Loucy (cell line): ENCODE results near the gene WDR87.
"Not testable (repeated sequence)": the region's sequence is repeated elsewhere in the genome, so short reads cannot be mapped to it uniquely, and the experiment has no call there.

Experiments
- H2AFZ ChIP-seq: fragments of 200-600 bp; sonication (generic); 2 replicates; pipeline ENCODE4 v1.6.0; 2016; ENCODE audit warnings: antibody characterized with exemption, mild to moderate bottlenecking, low read length, moderate library complexity
- H3F3A ChIP-seq: fragments of 200-600 bp; 2 replicates; pipeline ENCODE4 v1.6.0; 2016; ENCODE audit warnings: antibody characterized with exemption, low read depth, mild to moderate bottlenecking
- H3K27me3 ChIP-seq: fragments of 200-600 bp; sonication (generic); 2 replicates; pipeline ENCODE4 v1.6.1; 2014; ENCODE audit warnings: low read length, mild to moderate bottlenecking; ENCODE audit not compliant: insufficient read depth, poor library complexity, severe bottlenecking
- H3K36me3 ChIP-seq: fragments of 200-600 bp; sonication (generic); 2 replicates; pipeline ENCODE4 v1.6.1; 2016; ENCODE audit warnings: low read length; ENCODE audit not compliant: insufficient read depth
- H3K4me1 ChIP-seq: fragments of 200-600 bp; sonication (generic); 2 replicates; pipeline ENCODE4 v1.5.1; 2014; ENCODE audit warnings: low read length, mild to moderate bottlenecking; ENCODE audit not compliant: insufficient read depth, poor library complexity, severe bottlenecking
- H3K4me2 ChIP-seq: fragments of 200-600 bp; sonication (generic); 2 replicates; pipeline ENCODE4 v1.6.0; 2014; ENCODE audit warnings: antibody characterized with exemption, low read length, low read depth, mild to moderate bottlenecking; ENCODE audit not compliant: poor library complexity, severe bottlenecking
- H3K4me3 ChIP-seq: fragments of 200-600 bp; sonication (generic); 2 replicates; pipeline ENCODE4 v1.5.1; 2014; ENCODE audit warnings: low read length, mild to moderate bottlenecking, mixed read lengths; ENCODE audit not compliant: poor library complexity, severe bottlenecking
- H3K79me2 ChIP-seq: fragments of 200-600 bp; sonication (generic); 2 replicates; pipeline ENCODE4 v1.6.1; 2014; ENCODE audit warnings: low read length; ENCODE audit not compliant: insufficient read depth
- H3K9ac ChIP-seq: fragments of 200-600 bp; sonication (generic); 2 replicates; pipeline ENCODE4 v1.6.0; 2014; ENCODE audit warnings: mild to moderate bottlenecking, low read depth, low read length, moderate library complexity; ENCODE audit not compliant: poor library complexity, severe bottlenecking
- H3K9me2 ChIP-seq: fragments of 200-600 bp; sonication (generic); replicated peaks from 2 replicates; pipeline ENCODE4 v1.6.1; 2016; ENCODE audit warnings: low read depth, low read length, mixed read lengths
- H3K9me3 ChIP-seq: fragments of 200-600 bp; sonication (generic); 2 replicates; pipeline ENCODE4 v1.6.1; 2014; ENCODE audit warnings: mild to moderate bottlenecking, antibody characterized with exemption, low read length, low read depth; ENCODE audit not compliant: insufficient read depth
- H4K20me1 ChIP-seq: fragments of 200-600 bp; sonication (generic); 2 replicates; pipeline ENCODE4 v1.6.0; 2014; ENCODE audit warnings: antibody characterized with exemption, low read length, mild to moderate bottlenecking; ENCODE audit not compliant: insufficient read depth, poor library complexity, severe bottlenecking
- EZH2phosphoT487 ChIP-seq: fragments of 200-600 bp; IDR thresholded peaks from 2 replicates; pipeline ENCODE4 v1.6.1; 2018; ENCODE audit warnings: antibody characterized with exemption, mild to moderate bottlenecking, moderate library complexity, borderline replicate concordance
- TF ChIP-seq, protein P1 (sequence below): fragments of 200-600 bp; sonication (generic); conservative IDR thresholded peaks from 2 replicates; pipeline ENCODE4 v1.5.1; 2014; ENCODE audit warnings: mild to moderate bottlenecking, antibody characterized with exemption, low read length

Gene WDR87

DNA sequence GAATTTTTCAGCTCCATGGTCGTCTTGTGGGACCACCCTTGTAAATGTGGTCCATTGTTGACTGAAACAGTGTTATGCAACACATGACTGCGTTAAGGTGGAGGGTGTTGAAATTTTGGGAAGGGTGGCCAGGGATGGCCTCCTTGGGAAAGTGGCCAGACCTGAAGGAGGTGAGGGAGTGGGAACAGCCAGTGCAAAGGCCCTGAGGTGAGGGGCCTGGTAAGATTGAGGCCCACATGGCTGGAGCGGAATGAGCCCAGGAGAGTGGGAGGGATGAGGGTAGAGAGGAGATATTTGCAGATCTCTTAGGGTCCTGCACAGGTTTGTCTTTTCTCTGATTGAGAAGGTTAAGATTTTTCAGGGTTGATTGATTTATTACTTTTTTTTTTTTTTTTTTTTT is 18.8 kb upstream of the WDR87 start:
- H3K9ac ChIP-seq = no peak overlapping the region
- no peak overlapping the region for H3K4me3 ChIP-seq
- no peaks in the 10 kb centered on the region for H3K27me3 ChIP-seq
- H3K9me3 ChIP-seq = no peaks in the 10 kb centered on the region
- H3K4me1 ChIP-seq = peaks cover 7% of the 10 kb centered on the region
- H3K36me3 ChIP-seq = no peaks in the 10 kb centered on the region
- H3F3A ChIP-seq = no peaks in the 10 kb centered on the region
- no peaks in the 10 kb centered on the region for H3K9me2 ChIP-seq
- TF ChIP-seq, protein P1, sequence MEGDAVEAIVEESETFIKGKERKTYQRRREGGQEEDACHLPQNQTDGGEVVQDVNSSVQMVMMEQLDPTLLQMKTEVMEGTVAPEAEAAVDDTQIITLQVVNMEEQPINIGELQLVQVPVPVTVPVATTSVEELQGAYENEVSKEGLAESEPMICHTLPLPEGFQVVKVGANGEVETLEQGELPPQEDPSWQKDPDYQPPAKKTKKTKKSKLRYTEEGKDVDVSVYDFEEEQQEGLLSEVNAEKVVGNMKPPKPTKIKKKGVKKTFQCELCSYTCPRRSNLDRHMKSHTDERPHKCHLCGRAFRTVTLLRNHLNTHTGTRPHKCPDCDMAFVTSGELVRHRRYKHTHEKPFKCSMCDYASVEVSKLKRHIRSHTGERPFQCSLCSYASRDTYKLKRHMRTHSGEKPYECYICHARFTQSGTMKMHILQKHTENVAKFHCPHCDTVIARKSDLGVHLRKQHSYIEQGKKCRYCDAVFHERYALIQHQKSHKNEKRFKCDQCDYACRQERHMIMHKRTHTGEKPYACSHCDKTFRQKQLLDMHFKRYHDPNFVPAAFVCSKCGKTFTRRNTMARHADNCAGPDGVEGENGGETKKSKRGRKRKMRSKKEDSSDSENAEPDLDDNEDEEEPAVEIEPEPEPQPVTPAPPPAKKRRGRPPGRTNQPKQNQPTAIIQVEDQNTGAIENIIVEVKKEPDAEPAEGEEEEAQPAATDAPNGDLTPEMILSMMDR = no peak
- TF ChIP-seq EZH2phosphoT487 = no peak
- H4K20me1 ChIP-seq = peaks cover 3% of the 10 kb centered on the region
- peaks cover 24% of the 10 kb centered on the region; the same call in 1 of the 2 replicates for H3K79me2 ChIP-seq
- no peak overlapping the region for H3K4me2 ChIP-seq
- no peak overlapping the region for H2AFZ ChIP-seq

DNA sequence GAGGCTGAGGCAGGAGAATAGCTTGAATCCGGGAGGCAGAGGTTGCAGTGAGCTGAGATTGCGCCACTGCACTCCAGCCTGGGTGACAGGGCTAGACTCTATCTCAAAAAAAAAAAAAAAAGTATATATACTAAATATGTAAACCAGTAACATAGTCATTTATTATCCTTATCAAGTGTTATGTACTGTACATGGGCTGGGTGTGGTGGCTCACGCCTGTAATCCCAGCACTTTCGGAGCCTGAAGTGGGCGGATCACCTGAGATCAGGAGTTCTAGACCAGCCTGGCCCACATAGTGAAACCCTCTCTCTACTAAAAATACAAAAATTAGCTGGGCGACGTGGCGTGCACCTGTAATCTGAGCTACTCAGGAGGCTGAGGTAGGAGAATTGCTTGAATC is 18.2 kb upstream of the WDR87 start:
- not testable (repeated sequence) for H3K9me2 ChIP-seq, H2AFZ ChIP-seq, H3K9ac ChIP-seq, H3F3A ChIP-seq, H3K4me1 ChIP-seq, H3K36me3 ChIP-seq, H4K20me1 ChIP-seq, H3K27me3 ChIP-seq, H3K4me2 ChIP-seq, H3K9me3 ChIP-seq, H3K4me3 ChIP-seq
- H3K79me2 ChIP-seq = peaks cover 24% of the 10 kb centered on the region; the same call in 1 of the 2 replicates

DNA sequence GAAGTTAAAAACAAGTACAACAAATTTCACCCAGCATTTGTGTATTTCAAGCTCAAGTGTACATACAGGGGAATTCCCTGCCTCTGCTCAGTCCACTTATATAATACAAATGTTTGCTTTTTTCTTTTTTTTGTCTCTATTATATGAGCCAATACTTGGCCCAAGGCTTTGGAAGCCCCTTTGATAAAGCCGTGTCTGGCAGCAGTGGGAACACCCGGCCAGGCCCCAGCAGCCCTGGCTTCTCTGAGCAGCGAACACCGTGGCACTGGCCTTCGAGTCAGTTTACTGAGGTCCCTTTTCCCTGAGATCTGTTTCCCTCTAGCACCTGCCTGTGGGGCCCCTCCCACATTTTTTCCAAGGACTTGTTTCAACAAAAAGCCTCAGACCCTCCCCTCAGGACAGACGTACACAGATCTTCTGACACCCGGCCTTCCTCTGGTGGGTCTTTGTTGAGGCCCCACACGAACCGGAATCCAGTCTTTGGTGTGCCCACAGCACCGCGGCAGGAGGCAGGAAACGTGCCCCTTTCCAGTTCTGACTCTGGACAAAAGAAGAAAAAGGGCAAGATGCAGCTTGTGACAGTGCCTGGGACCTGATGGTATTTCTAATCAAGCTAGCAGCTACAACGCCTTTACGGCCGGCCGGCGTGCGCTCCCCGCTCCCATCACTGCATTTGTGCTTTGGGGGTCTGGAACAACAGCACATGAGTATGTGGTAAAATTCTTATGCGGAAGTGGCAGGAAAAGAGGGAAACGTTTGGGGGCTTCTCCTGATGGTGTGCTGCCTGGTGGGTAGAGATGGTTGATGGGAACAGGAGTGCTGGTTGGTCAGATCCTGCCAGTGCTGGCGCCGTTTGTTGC is 14.4 kb upstream of the WDR87 start:
- Histone ChIP-seq H3K36me3 (no peaks in the 10 kb centered on the region), H3K4me2 (no peak overlapping the region), H2AFZ (no peak overlapping the region), H3K9me2 (no peaks in the 10 kb centered on the region), H3K9me3 (no peaks in the 10 kb centered on the region), H3K79me2 (peaks cover 39% of the 10 kb centered on the region; the same call in 1 of the 2 replicates), H3K4me1 (no peaks in the 10 kb centered on the region), H3K27me3 (no peaks in the 10 kb centered on the region), H3F3A (no peaks in the 10 kb centered on the region), H3K9ac (no peak overlapping the region), H4K20me1 (no peaks in the 10 kb centered on the region), H3K4me3 (no peak overlapping the region)
- no peak for TF ChIP-seq EZH2phosphoT487

DNA sequence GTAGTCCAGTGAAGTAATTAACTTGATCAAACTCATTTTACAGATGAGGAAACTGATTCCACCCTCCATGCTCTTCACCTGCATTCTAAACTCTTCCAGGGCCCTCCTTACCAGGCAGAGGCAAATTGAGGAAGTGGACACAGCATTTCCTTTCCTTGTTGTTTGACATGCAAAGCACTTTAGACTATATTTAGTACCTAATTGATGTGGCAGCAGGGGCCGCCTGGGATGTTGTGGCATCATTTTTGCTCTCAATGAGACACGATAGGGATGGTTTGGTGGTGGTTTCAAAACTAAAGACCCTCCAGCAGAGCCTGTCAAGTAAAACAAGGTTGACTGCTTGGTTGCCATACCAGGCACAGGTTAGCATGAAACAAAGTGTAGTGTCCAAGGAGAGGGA is 8.5 kb upstream of the WDR87 start:
- Histone ChIP-seq H2AFZ (no peak overlapping the region), H3K9ac (peak overlapping the region; percentile 9), H3K79me2 (peaks cover 52% of the 10 kb centered on the region; the same call in 1 of the 2 replicates), H3K4me2 (peak overlapping the region; percentile 43), H3K9me2 (no peaks in the 10 kb centered on the region), H3K9me3 (no peaks in the 10 kb centered on the region), H3K27me3 (no peaks in the 10 kb centered on the region), H3K36me3 (no peaks in the 10 kb centered on the region), H3K4me1 (peaks cover 13% of the 10 kb centered on the region), H4K20me1 (no peaks in the 10 kb centered on the region), H3K4me3 (no peak overlapping the region), H3F3A (no peaks in the 10 kb centered on the region)
- no peak for TF ChIP-seq EZH2phosphoT487
- TF ChIP-seq, protein P1 = no peak
